Nephron progenitor cell (in vitro differentiated cells): Measurements from ENCODE around the gene DTWD2.
"Not testable (repeated sequence)": the region's sequence is repeated elsewhere in the genome, so short reads cannot be mapped to it uniquely, and the experiment has no call there.

Experiments
- DNase-seq: peaks from one replicate; pipeline ENCODE4 v3.0.0; 2021
- H3K27ac Mint-ChIP-seq: 2 replicates; pipeline ENCODE4 v1.8.0; 2021; ENCODE audit warnings: mild to moderate bottlenecking, moderate library complexity, mixed read lengths
- H3K27me3 Mint-ChIP-seq: 2 replicates; pipeline ENCODE4 v1.8.0; 2021; ENCODE audit warnings: mild to moderate bottlenecking, low read depth, mixed read lengths; ENCODE audit not compliant: poor library complexity
- H3K36me3 Mint-ChIP-seq: 2 replicates; pipeline ENCODE4 v1.8.0; 2021; ENCODE audit warnings: low read depth, mixed read lengths
- H3K4me1 Mint-ChIP-seq: 2 replicates; pipeline ENCODE4 v1.8.0; 2021; ENCODE audit warnings: mixed read lengths
- H3K4me3 Mint-ChIP-seq: 2 replicates; pipeline ENCODE4 v1.8.0; 2021; ENCODE audit warnings: mild to moderate bottlenecking, moderate library complexity, mixed read lengths
- H3K9me3 Mint-ChIP-seq: 2 replicates; pipeline ENCODE4 v1.8.0; 2021; ENCODE audit warnings: mild to moderate bottlenecking, moderate library complexity, mixed read lengths
- CTCF ChIP-seq: fragments of 200-600 bp; sonication (generic); IDR thresholded peaks from 2 replicates; pipeline ENCODE4 v1.5.0; 2021; ENCODE audit warnings: antibody characterized with exemption

DTWD2 gene

DNA sequence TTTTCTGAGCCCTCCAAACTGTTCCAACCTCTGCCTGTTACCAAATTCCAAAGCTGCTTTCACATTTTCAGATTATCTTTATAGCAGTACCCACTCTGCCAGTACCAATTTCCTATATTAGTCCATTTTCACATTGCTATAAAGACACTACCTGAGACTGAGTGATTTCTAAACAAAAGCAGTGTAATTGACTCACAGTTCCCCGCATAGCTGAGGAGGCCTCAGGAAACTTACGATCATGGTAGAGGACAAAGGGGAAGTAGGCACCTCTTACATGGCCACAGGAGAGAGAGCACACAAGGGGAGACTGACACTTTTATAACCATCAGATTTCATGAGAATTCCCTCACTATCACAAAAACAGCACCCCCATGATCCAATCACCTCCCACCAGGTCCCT is 105.0 kb downstream of the DTWD2 start:
- H3K4me3 Mint-ChIP-seq: no peak overlapping the region
- H3K9me3 Mint-ChIP-seq: peaks cover 22% of the 10 kb centered on the region
- peaks cover 10% of the 10 kb centered on the region for H3K36me3 Mint-ChIP-seq
- no peaks in the 10 kb centered on the region for H3K4me1 Mint-ChIP-seq
- H3K27ac Mint-ChIP-seq: peak overlapping the region; percentile 2
- DNase-seq: no peak
- peaks cover 3% of the 10 kb centered on the region for H3K27me3 Mint-ChIP-seq
- TF ChIP-seq CTCF: no peak

- DNase-seq: no peak
- no peak overlapping the region for H3K27ac Mint-ChIP-seq
- peaks cover 29% of the 10 kb centered on the region for H3K9me3 Mint-ChIP-seq
- no peaks in the 10 kb centered on the region for H3K4me1 Mint-ChIP-seq
- H3K27me3 Mint-ChIP-seq: peaks cover 3% of the 10 kb centered on the region
- no peak overlapping the region for H3K4me3 Mint-ChIP-seq
- TF ChIP-seq CTCF: no peak
- peaks cover 17% of the 10 kb centered on the region for H3K36me3 Mint-ChIP-seq
Measured at GRCh38 chr5:118882666-118883065, 105.7 kb downstream of the DTWD2 start.

DNA sequence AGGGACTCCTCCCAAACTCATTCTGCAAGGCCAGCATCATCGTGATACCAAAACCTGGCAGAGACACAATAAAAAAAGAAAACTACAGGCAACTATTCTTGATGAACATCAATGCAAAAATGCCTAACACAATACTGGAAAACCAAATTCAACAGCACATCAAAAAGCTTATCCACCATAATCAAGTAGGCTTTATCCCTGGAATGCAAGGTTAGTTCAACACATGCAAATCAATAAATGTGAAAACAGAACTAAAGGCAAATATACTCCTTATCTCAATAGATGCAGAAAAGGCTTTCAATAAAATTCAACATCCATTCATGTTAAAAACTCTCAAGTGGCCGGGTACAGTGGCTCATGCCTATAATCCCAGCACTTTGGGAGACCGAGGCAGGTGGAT is 111.5 kb downstream of the DTWD2 start:
- not testable (repeated sequence) for DNase-seq, H3K27me3 Mint-ChIP-seq, H3K4me3 Mint-ChIP-seq, H3K27ac Mint-ChIP-seq, H3K4me1 Mint-ChIP-seq
- Mint-ChIP-seq H3K9me3 (peaks cover 69% of the 10 kb centered on the region), H3K36me3 (peaks cover 59% of the 10 kb centered on the region)

GRCh38 chr5:118875131-118875530 is 113.2 kb downstream of the DTWD2 start:
- Mint-ChIP-seq H3K27ac (no peak overlapping the region), H3K4me1 (no peaks in the 10 kb centered on the region), H3K27me3 (peaks cover 4% of the 10 kb centered on the region), H3K36me3 (peaks cover 58% of the 10 kb centered on the region), H3K9me3 (peaks cover 63% of the 10 kb centered on the region), H3K4me3 (no peak overlapping the region)
- no peak for DNase-seq
- TF ChIP-seq CTCF: no peak

GRCh38 chr5:118873417-118873816 is 114.9 kb downstream of the DTWD2 start:
- H3K4me1 Mint-ChIP-seq: no peaks in the 10 kb centered on the region
- no peak overlapping the region for H3K27ac Mint-ChIP-seq
- no peak for TF ChIP-seq CTCF
- H3K9me3 Mint-ChIP-seq: peaks cover 59% of the 10 kb centered on the region
- H3K27me3 Mint-ChIP-seq: peaks cover 4% of the 10 kb centered on the region
- peaks cover 57% of the 10 kb centered on the region for H3K36me3 Mint-ChIP-seq
- no peak for DNase-seq
- no peak overlapping the region for H3K4me3 Mint-ChIP-seq

DNA sequence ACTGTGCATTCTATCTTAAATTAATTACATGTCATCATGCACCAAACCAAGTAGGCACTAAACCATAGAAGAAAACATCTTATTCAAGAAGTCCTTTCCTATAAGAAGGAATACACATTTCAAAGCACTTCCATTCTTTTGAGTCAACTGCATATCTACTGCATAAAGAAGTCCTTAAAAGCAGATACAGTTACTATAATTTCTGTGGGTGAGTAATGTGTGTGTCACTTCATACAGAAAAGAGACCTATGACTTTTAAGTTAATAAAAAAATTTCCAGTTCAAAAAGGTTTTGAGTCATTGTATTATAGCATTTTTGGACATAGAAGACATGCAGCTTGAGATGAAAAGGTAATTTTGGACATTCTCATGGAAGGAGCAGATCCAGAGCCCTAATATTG is 125.0 kb downstream of the DTWD2 start:
- no peaks in the 10 kb centered on the region for H3K36me3 Mint-ChIP-seq

More for the DNA sequence above, 125.0 kb downstream of the DTWD2 start:
- no peaks in the 10 kb centered on the region for H3K9me3 Mint-ChIP-seq
- no peak for TF ChIP-seq CTCF
- H3K4me3 Mint-ChIP-seq: no peak overlapping the region
- DNase-seq: no peak
- no peak overlapping the region for H3K27ac Mint-ChIP-seq
- H3K4me1 Mint-ChIP-seq: no peaks in the 10 kb centered on the region
- H3K27me3 Mint-ChIP-seq: no peaks in the 10 kb centered on the region
